ENCODE measurements around the gene STK16. TPM values are rescaled to one million over a fixed set of nuclear protein-coding genes. Genes with fewer than 3 reads are reported as not detected.

The STK16 gene
- total RNA-seq, 1 experiment from 2014 or later = 22.8 TPM

- DNase-seq = peak; percentile 30
- H3K4me2 ChIP-seq (ENCODE audit: low read depth, low read length, poor library complexity, severe bottlenecking) = no peak overlapping the region
- no peak overlapping the region for H3K4me3 ChIP-seq (ENCODE audit: low read length)
- H3K4me1 ChIP-seq (ENCODE audit: low read length) = peaks cover 16% of the 10 kb centered on the region
- no peaks in the 10 kb centered on the region for H4K20me1 ChIP-seq (ENCODE audit: insufficient read depth, low read depth, low read length)
- peaks cover 9% of the 10 kb centered on the region for H3K36me3 ChIP-seq (ENCODE audit: insufficient read depth, low read length)
- H3K9me3 ChIP-seq (ENCODE audit: low read length) = peaks cover 6% of the 10 kb centered on the region
- no peak overlapping the region for H3K9ac ChIP-seq (ENCODE audit: low read length)
- no peak overlapping the region for H2AFZ ChIP-seq (ENCODE audit: low read length)
- no peak overlapping the region for H3K27ac ChIP-seq (ENCODE audit: low read length)
- H3K27me3 ChIP-seq (ENCODE audit: low read length) = no peaks in the 10 kb centered on the region
- no peaks in the 10 kb centered on the region for H3K9me2 ChIP-seq (replicated peaks; ENCODE audit: insufficient read depth, low read length)
- no peaks in the 10 kb centered on the region for H3K79me2 ChIP-seq (ENCODE audit: low read length)
These were observed 40.1 kb upstream of the STK16 start for GRCh38 chr2:219205165-219205538.

DNA sequence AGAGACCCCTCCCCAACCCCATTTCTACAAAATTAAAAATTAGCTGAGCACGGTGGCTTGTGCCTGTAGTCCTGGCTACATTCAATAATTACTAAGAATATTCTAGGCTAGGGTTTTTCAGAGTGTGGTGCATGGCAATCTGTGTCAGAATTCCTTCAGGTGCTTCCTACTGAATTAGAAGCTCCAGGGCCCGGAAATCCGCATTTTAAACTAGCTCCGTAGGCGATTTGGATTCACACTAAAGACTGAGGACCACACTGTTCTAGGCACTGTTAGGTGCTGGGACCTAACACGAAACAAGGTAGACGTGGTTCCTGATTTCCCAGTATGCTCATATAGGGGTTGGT is 39.3 kb upstream of the STK16 start:
- H3K4me2 ChIP-seq (ENCODE audit: low read depth, low read length, poor library complexity, severe bottlenecking) = peak overlapping the region; percentile 85
- no peaks in the 10 kb centered on the region for H3K27me3 ChIP-seq (ENCODE audit: low read length)
- peaks cover 16% of the 10 kb centered on the region for H3K4me1 ChIP-seq (ENCODE audit: low read length)
- peak overlapping the region; percentile 80 for H2AFZ ChIP-seq (ENCODE audit: low read length)
- H3K4me3 ChIP-seq (ENCODE audit: low read length) = peak overlapping the region; percentile 76
- no peaks in the 10 kb centered on the region for H3K9me2 ChIP-seq (replicated peaks; ENCODE audit: insufficient read depth, low read length)
- H3K79me2 ChIP-seq (ENCODE audit: low read length) = no peaks in the 10 kb centered on the region
- H3K9me3 ChIP-seq (ENCODE audit: low read length) = peaks cover 6% of the 10 kb centered on the region
- H3K36me3 ChIP-seq (ENCODE audit: insufficient read depth, low read length) = peaks cover 9% of the 10 kb centered on the region
- H3K27ac ChIP-seq (ENCODE audit: low read length) = peak overlapping the region; percentile 68
- DNase-seq = no peak
- H4K20me1 ChIP-seq (ENCODE audit: insufficient read depth, low read depth, low read length) = no peaks in the 10 kb centered on the region
- peak overlapping the region; percentile 86 for H3K9ac ChIP-seq (ENCODE audit: low read length)

DNA sequence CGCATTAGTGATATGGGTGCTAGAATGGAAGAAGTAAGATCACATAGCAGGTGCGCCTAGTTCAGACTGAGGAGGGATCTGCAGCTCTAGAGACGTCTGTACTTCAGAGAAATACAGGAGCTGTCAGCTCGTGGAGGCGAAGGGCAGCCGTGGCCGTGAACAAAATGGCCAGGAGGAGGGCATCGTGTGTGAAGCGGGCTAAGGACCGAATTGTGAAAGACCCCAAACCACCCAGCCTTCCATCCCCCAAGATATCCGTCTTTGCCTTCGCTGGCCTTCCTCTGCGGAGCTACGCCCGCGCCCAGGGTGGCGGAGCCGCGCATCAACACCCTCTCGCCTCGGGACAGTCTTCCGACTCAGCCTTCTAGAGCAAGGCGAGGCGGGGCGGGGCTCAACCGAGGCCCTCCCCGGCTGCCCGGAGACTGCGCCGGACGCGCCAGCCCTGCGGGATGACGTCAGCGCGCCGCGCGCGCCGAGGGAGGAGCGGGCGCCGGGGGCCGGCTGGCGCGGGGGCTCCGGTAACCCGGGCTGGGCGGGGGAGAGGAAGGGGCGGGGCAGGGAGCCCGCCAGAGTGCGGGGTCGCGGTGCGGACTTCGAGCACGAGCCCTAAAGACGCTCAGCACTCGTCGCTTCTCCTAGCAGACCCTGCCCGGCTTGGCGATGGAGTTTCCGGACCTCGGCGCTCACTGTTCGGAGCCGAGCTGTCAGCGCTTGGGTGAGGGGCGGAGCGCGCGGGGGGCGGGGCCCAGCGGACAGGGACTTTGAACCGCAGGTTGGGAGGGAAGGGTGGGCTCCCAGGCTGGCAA is 38.7 kb upstream of the STK16 start, which contains the start of gene ZFAND2B:
TSS of gene ZFAND2B (plus strand) at position 455 of the 806 bp plus-strand sequence. CDS start at position 661, 206 bp downstream.
- Histone ChIP-seq H2AFZ (ENCODE audit: low read length) (peak within 1 kb of the TSS; percentile 80), H3K4me1 (ENCODE audit: low read length) (peaks cover 16% of the 10 kb centered on the region), H3K9ac (ENCODE audit: low read length) (peak within 1 kb of the TSS; percentile 86)

DNA sequence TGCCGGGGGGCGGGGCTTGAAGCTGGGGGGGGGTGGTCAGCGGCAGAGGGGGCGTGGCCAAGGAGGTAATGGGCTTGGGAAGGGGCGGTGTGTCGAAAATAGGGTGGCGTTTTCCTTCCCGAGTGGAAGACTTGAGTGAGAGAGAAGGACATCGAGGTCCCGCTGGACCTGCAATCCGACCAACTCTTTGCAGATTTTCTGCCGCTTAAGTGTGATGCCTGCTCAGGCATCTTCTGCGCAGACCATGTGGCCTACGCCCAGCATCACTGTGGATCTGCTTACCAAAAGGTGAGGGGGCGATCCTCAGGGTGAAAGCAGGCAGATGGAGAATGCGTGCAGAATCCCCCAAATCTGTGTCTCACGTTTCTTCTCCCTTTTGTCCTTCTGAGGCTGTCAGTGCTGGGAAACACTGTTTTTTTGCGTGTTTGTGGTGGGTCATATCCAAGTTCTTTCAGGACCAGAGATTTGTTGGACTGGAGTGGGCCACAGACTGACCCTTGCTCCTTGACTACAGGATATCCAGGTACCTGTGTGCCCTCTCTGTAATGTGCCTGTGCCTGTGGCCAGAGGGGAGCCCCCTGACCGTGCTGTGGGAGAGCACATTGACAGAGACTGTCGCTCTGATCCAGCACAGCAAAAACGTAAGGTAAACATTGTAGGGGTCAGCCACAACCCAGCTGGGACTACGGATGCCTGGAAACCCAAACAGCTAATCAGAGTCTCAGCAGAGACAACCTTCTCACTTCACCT is 38.0 kb upstream of the STK16 start:
- Histone ChIP-seq H4K20me1 (ENCODE audit: insufficient read depth, low read depth, low read length) (no peaks in the 10 kb centered on the region), H3K4me1 (ENCODE audit: low read length) (peaks cover 16% of the 10 kb centered on the region), H3K4me2 (ENCODE audit: low read depth, low read length, poor library complexity, severe bottlenecking) (peak overlapping the region; percentile 85), H3K9me3 (ENCODE audit: low read length) (peaks cover 6% of the 10 kb centered on the region), H3K36me3 (ENCODE audit: insufficient read depth, low read length) (peaks cover 9% of the 10 kb centered on the region), H3K27ac (ENCODE audit: low read length) (peak overlapping the region; percentile 68; the same call in 1 of the 2 replicates), H3K9me2 (replicated peaks; ENCODE audit: insufficient read depth, low read length) (no peaks in the 10 kb centered on the region), H3K9ac (ENCODE audit: low read length) (peak overlapping the region; percentile 86), H3K79me2 (ENCODE audit: low read length) (no peaks in the 10 kb centered on the region), H3K4me3 (ENCODE audit: low read length) (peak overlapping the region; percentile 76), H2AFZ (ENCODE audit: low read length) (no peak overlapping the region), H3K27me3 (ENCODE audit: low read length) (no peaks in the 10 kb centered on the region)
- peak; percentile 41 for DNase-seq

More for the DNA sequence above, 38.7 kb upstream of the STK16 start, which contains the start of gene ZFAND2B:
- Histone ChIP-seq H3K36me3 (ENCODE audit: insufficient read depth, low read length) (peaks cover 9% of the 10 kb centered on the region), H3K27ac (ENCODE audit: low read length) (peak within 1 kb of the TSS; percentile 68), H3K4me2 (ENCODE audit: low read depth, low read length, poor library complexity, severe bottlenecking) (peak within 1 kb of the TSS; percentile 85), H3K9me2 (replicated peaks; ENCODE audit: insufficient read depth, low read length) (no peaks in the 10 kb centered on the region), H3K27me3 (ENCODE audit: low read length) (no peaks in the 10 kb centered on the region), H4K20me1 (ENCODE audit: insufficient read depth, low read depth, low read length) (no peaks in the 10 kb centered on the region), H3K79me2 (ENCODE audit: low read length) (no peaks in the 10 kb centered on the region), H3K9me3 (ENCODE audit: low read length) (peaks cover 6% of the 10 kb centered on the region), H3K4me3 (ENCODE audit: low read length) (peak within 1 kb of the TSS; percentile 76)
- DNase-seq = peak; percentile 98

DNA sequence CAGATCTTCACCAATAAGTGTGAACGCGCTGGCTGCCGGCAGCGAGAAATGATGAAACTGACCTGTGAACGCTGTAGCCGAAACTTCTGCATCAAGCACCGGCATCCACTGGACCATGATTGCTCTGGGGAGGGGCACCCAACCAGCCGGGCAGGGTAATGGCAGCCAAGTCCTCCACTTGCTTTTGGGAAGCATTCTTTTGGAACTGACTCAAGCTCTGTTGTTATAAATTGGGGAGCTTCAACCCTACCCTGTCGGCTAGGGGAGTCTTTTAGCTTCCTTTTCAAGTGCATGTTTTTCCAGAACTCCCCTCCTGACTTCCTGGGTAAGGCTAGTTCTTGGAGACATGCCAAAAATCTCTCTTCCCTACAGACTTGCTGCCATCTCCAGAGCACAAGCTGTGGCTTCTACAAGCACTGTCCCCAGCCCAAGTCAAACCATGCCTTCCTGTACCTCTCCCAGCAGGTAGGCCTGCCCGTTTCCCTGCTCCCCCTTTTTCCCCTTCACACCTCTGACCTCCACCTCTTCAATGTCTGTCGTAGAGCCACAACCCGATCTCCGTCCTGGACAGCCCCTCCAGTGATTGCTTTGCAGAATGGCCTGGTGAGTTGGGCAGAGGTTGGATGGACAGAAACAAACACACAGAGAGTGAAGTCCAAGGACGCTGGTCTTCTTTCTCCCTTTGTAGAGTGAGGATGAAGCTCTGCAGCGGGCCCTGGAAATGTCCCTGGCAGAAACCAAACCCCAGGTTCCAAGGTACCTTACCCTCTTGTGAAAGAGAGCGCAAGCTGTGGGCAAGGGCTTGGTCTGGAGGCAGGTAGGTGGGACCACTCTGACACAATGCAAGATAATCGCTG is 37.2 kb upstream of the STK16 start:
- no peaks in the 10 kb centered on the region for H3K9me2 ChIP-seq (replicated peaks; ENCODE audit: insufficient read depth, low read length)
- peak overlapping the region; percentile 85 for H3K4me2 ChIP-seq (ENCODE audit: low read depth, low read length, poor library complexity, severe bottlenecking)
- no peak overlapping the region for H2AFZ ChIP-seq (ENCODE audit: low read length)
- peak; percentile 37 for DNase-seq
- no peak overlapping the region for H3K27ac ChIP-seq (ENCODE audit: low read length)
- no peaks in the 10 kb centered on the region for H3K27me3 ChIP-seq (ENCODE audit: low read length)
- peaks cover 13% of the 10 kb centered on the region for H3K36me3 ChIP-seq (ENCODE audit: insufficient read depth, low read length)
- peaks cover 16% of the 10 kb centered on the region for H3K4me1 ChIP-seq (ENCODE audit: low read length)
- peak overlapping the region; percentile 76; the same call in 1 of the 2 replicates for H3K4me3 ChIP-seq (ENCODE audit: low read length)
- peak overlapping the region; percentile 86 for H3K9ac ChIP-seq (ENCODE audit: low read length)
- H3K79me2 ChIP-seq (ENCODE audit: low read length) = no peaks in the 10 kb centered on the region
- no peaks in the 10 kb centered on the region for H4K20me1 ChIP-seq (ENCODE audit: insufficient read depth, low read depth, low read length)
- peaks cover 6% of the 10 kb centered on the region for H3K9me3 ChIP-seq (ENCODE audit: low read length)

DNA sequence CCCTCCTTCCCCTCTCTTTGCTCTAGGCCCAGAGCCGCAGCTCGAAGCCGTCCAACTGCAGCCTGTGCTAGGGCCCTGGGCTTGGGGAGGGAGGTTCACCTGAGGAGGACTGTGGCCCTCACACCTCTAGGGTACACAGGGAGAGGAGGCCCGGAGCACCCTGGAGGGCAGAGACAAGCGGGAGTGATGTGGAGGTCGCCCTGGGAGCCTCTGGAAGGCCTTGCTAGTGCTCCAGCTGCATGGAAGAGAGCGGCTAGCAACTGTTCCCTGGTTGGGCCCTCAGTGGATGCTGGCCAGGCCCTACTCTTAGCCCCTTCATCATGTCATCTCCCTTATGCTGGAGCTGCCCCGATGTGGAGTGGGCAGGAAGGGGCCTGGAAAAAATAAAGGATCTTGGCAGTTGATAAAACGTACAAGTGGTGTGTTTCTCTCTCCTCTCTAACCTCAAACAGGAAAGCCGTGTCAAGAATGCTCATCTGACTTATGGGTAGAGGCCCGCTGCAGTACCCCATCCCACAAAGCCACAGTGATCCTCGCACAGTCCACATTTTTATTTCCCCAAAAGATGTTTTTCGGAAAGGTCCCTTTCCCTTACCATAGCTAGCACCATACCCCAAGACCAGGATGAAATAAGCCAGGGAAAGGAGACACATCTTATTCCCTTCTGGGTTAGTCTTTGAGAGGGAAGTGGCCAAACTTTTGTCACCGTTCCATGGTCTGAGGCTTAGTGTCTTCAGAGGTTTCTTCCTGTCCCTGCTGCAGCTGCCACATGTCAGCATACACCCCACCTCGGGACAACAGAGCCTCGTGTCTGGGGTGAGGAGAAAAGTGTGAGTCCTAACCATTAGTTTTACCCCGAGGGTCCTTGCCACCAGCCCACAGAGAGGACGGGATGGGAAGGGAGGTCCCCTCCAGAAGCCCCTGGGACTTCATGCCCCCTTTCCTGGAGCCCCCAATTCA is 35.8 kb upstream of the STK16 start:
- Histone ChIP-seq H3K36me3 (ENCODE audit: insufficient read depth, low read length) (peaks cover 23% of the 10 kb centered on the region), H3K4me3 (ENCODE audit: low read length) (no peak overlapping the region)

GRCh38 chr2:219210196-219210885 is 34.9 kb upstream of the STK16 start:
- no peak overlapping the region for H3K4me2 ChIP-seq (ENCODE audit: low read depth, low read length, poor library complexity, severe bottlenecking)
- no peak overlapping the region for H2AFZ ChIP-seq (ENCODE audit: low read length)
- no peaks in the 10 kb centered on the region for H3K9me2 ChIP-seq (replicated peaks; ENCODE audit: insufficient read depth, low read length)
- no peak overlapping the region for H3K27ac ChIP-seq (ENCODE audit: low read length)
- H3K27me3 ChIP-seq (ENCODE audit: low read length) = no peaks in the 10 kb centered on the region
- H3K79me2 ChIP-seq (ENCODE audit: low read length) = 0 out of 2 replicates have a peak, but pooled peaks cover 2% of the 10 kb centered on the region
- H3K4me1 ChIP-seq (ENCODE audit: low read length) = peaks cover 16% of the 10 kb centered on the region
- no peak overlapping the region for H3K4me3 ChIP-seq (ENCODE audit: low read length)
- no peak overlapping the region for H3K9ac ChIP-seq (ENCODE audit: low read length)
- H3K9me3 ChIP-seq (ENCODE audit: low read length) = no peaks in the 10 kb centered on the region
- H3K36me3 ChIP-seq (ENCODE audit: insufficient read depth, low read length) = peaks cover 31% of the 10 kb centered on the region
- no peaks in the 10 kb centered on the region for H4K20me1 ChIP-seq (ENCODE audit: insufficient read depth, low read depth, low read length)
- DNase-seq = peak; percentile 10

More for the DNA sequence above, 35.8 kb upstream of the STK16 start:
- Histone ChIP-seq H2AFZ (ENCODE audit: low read length) (no peak overlapping the region), H3K27ac (ENCODE audit: low read length) (no peak overlapping the region), H4K20me1 (ENCODE audit: insufficient read depth, low read depth, low read length) (no peaks in the 10 kb centered on the region), H3K27me3 (ENCODE audit: low read length) (no peaks in the 10 kb centered on the region), H3K9ac (ENCODE audit: low read length) (no peak overlapping the region), H3K9me2 (replicated peaks; ENCODE audit: insufficient read depth, low read length) (no peaks in the 10 kb centered on the region), H3K4me1 (ENCODE audit: low read length) (peaks cover 16% of the 10 kb centered on the region), H3K9me3 (ENCODE audit: low read length) (peaks cover 4% of the 10 kb centered on the region), H3K4me2 (ENCODE audit: low read depth, low read length, poor library complexity, severe bottlenecking) (no peak overlapping the region), H3K79me2 (ENCODE audit: low read length) (no peaks in the 10 kb centered on the region)
- DNase-seq = peak; percentile 34

Measured in Karpas-422 (cell line).